AG04450 (cell line): ENCODE data around the gene ART3. TPM values are rescaled to one million over a fixed set of nuclear protein-coding genes. Genes with fewer than 3 reads are reported as not detected.

Experiments
- CTCF ChIA-PET: fragments of 300-600, 350-600 bp; formaldehyde crosslinking; extraction: SDS; loops from one replicate; lab custom pipeline; 2022; ENCODE audit warnings: antibody characterized with exemption, inconsistent platforms; lab: Charles Lee
- POLR2A ChIA-PET: fragments of 350-600 bp; formaldehyde crosslinking; extraction: SDS; loops from one replicate; lab custom pipeline; 2021; ENCODE audit warnings: antibody characterized with exemption, inconsistent platforms; lab: Yijun Ruan, JAX
- DNase-seq: peaks from one replicate; pipeline ENCODE4 v3.0.0-alpha.2; 2011; ENCODE audit warnings: low read depth, low spot score
- H3K27ac ChIP-seq: one replicate; pipeline ENCODE4 v1.5.1; 2012; ENCODE audit warnings: low read depth, low read length, control low read depth
- H3K27me3 ChIP-seq: one replicate; pipeline ENCODE4 v1.6.0; 2012; ENCODE audit warnings: low read length; ENCODE audit not compliant: control insufficient read depth, insufficient read depth
- H3K4me3 ChIP-seq: 2 replicates; pipeline ENCODE4 v1.5.1; 2011; ENCODE audit warnings: mild to moderate bottlenecking, low read depth, low read length, control low read depth
- H3K9me3 ChIP-seq: 2 replicates; pipeline ENCODE4 v1.5.1; 2012; ENCODE audit warnings: low read length; ENCODE audit not compliant: control insufficient read depth, insufficient read depth
- CTCF ChIP-seq: IDR thresholded peaks from 2 replicates; pipeline ENCODE4 v1.5.1; 2011; ENCODE audit warnings: low read depth, low read length, control low read depth, inconsistent platforms
- polyA plus RNA-seq: library from polyadenylated mRNA; depleted of rRNA; stranded (reverse); fragments of >200 nt; gene quantifications from 2 replicates; pipeline ENCODE4 v1.2.3, GENCODE V29; 2011; rRNA removed

ART3 gene
- polyA plus RNA-seq, 1 experiment, result 0.20 TPM

GRCh38 chr4:76155979-76156378 lies 81.5 kb downstream of the ART3 start:
- Histone ChIP-seq H3K27me3 (no peaks in the 10 kb centered on the region), H3K9me3 (no peaks in the 10 kb centered on the region), H3K4me3 (no peak overlapping the region), H3K27ac (no peak overlapping the region)
- ChIA-PET POLR2A (no interaction called here), CTCF (interaction anchor here (1.4 kb wide), 1 partner anchor 23 kb away, joined by 12 read pairs; no protein-coding TSS in a partner anchor)
- TF ChIP-seq CTCF, result no peak
- no peak for DNase-seq

GRCh38 chr4:76156635-76157034 lies 82.1 kb downstream of the ART3 start:
- no peak for DNase-seq
- POLR2A ChIA-PET, result no interaction called here

GRCh38 chr4:76160355-76160754 lies 85.8 kb downstream of the ART3 start:
- H3K27ac ChIP-seq, result no peak overlapping the region
- POLR2A ChIA-PET, result no interaction called here
- H3K27me3 ChIP-seq, result no peaks in the 10 kb centered on the region
- DNase-seq, result no peak
- no peak overlapping the region for H3K4me3 ChIP-seq
- CTCF ChIA-PET, result interaction anchor here (2.1 kb wide), 1 partner anchor 20 kb away, joined by 13 read pairs; no protein-coding TSS in a partner anchor
- no peak for TF ChIP-seq CTCF
- no peaks in the 10 kb centered on the region for H3K9me3 ChIP-seq

More at GRCh38 chr4:76156635-76157034, 82.1 kb downstream of the ART3 start:
- CTCF ChIA-PET, result interaction anchor here (1.4 kb wide), 1 partner anchor 23 kb away, joined by 12 read pairs; no protein-coding TSS in a partner anchor
- no peak for TF ChIP-seq CTCF
- H3K9me3 ChIP-seq, result no peaks in the 10 kb centered on the region
- no peak overlapping the region for H3K4me3 ChIP-seq
- no peak overlapping the region for H3K27ac ChIP-seq
- H3K27me3 ChIP-seq, result no peaks in the 10 kb centered on the region

Other genes with a start within 250 kb of the ART3 start
- not detected in 2 replicates for gene PPEF2, start 172.3 kb upstream of the ART3 start, polyA plus RNA-seq
- gene NAAA, start 133.7 kb upstream of the ART3 start, polyA plus RNA-seq, result 13.2 and 14.7 TPM in 2 replicates
- gene SDAD1, start 83.8 kb upstream of the ART3 start, polyA plus RNA-seq, result 28.0 and 40.1 TPM in 2 replicates
- gene CXCL9, start 67.2 kb upstream of the ART3 start, polyA plus RNA-seq, result not detected in 2 replicates
- gene CXCL10, start 51.2 kb upstream of the ART3 start, polyA plus RNA-seq, result 3.0 TPM in 2 replicates
- 0.05 and 0.09 TPM in 2 replicates for gene CXCL11, start 38.6 kb upstream of the ART3 start, polyA plus RNA-seq
- gene NUP54, start 73.7 kb downstream of the ART3 start, polyA plus RNA-seq, result 33.4 and 54.5 TPM in 2 replicates
- gene SCARB2, start 139.1 kb downstream of the ART3 start, polyA plus RNA-seq, result 152 and 161 TPM in 2 replicates
- gene FAM47E, start 177.0 kb downstream of the ART3 start, polyA plus RNA-seq, result 0.06 TPM in 1 of 2 replicates, not detected in the other
- 0.69 and 0.92 TPM in 2 replicates for gene STBD1, start 232.0 kb downstream of the ART3 start, polyA plus RNA-seq